Hematopoietic multipotent progenitor cell treated with erythropoietin and hydrocortisone succinate and interleukin-3 and kit ligand, for 4 days (in vitro differentiated cells): Measurements from ENCODE around the gene COL5A3.

ENCODE experiments used
- DNase-seq: peaks from one replicate; pipeline ENCODE4 v3.0.0-alpha.2; 2015

The COL5A3 gene

DNA sequence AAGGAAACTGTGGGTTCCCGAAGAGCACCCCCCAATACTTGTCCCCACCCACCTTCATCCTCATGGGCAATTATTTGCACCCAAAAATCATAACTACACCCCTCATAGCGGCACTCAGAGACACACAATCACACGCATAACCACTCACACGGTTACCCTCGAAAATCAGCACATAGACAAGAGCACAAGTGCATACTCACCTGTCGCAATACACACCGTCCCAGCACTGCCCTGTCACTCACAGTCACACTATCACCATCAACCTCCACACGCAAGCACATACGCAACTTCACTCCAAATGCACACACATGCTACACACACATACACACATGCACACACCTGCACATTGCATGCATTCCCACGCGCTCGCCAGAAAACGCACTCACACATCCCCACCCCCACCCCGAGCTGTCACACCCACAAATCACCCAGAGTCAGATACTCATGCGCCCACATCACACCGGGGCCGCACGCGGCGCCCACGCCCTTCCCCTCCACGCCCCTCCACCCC, 535 bp downstream of the COL5A3 start:
- DNase-seq: no peak

DNA sequence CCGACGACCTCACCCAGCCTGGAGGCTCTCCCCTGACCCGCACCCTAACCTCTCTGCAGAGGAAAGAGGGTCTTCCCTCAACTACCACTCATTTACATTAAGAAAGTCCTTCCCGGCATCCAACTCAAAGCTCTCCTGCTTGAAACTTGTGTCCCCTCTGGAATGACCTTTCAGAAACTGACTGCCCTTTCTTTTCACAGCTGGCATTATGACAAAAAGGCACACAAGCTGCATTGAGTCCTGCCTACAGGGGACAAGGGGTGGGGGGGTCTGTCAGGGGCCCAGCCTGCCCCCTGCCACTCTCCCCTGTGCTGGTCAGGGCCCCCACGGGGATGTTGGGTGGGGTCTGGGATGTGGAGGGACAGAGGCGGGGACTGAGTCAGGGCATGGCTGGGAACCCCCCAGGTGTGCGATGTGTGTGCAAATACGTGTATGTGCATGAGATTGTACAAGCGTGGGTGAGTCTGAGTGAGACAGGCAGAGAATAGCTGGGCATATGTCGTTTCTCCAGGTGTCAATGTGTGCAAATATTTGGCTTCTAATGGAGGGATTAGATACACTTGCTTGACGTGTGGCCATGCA, 2.0 kb downstream of the COL5A3 start:
- DNase-seq: no peak

DNA sequence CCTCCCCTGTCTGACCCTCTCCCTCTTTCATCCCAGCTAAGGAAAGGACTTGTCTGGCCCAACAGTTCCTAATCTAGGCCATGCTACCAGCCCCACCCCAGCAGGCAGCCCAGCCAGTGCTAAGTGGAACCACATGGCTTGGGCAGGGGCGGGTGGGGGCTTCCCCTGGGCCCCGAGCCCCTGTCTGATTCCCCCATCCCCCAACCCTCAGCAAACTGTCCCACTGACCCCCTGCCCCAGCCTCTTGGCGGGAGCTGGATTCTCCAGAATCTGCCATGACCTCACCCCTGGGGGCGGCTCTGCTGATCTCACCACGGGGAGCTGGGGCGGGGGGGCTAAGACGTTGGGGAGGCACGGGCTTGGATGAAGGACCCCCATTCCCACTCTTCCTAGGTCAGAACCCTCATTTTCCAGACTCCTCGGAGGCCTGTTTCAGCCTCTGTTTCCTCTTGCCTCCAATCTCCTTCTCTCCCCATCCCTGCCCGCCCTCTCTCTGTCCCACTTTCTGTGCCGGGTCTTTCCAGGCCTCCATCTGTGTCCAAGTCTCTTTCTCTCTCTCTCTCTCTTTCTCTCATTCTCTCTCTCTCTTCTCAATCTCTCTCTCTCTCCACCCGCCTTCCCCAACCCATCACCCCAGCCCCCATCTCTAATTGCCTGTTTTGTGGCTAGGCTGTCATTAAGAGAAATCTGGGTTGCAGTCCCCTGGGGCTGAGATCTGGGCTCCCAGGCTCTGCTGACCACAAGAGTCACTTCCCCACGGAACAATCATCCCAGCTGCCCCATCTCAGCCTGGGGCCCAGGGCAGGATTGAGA, 2.7 kb downstream of the COL5A3 start:
- no peak for DNase-seq

DNA sequence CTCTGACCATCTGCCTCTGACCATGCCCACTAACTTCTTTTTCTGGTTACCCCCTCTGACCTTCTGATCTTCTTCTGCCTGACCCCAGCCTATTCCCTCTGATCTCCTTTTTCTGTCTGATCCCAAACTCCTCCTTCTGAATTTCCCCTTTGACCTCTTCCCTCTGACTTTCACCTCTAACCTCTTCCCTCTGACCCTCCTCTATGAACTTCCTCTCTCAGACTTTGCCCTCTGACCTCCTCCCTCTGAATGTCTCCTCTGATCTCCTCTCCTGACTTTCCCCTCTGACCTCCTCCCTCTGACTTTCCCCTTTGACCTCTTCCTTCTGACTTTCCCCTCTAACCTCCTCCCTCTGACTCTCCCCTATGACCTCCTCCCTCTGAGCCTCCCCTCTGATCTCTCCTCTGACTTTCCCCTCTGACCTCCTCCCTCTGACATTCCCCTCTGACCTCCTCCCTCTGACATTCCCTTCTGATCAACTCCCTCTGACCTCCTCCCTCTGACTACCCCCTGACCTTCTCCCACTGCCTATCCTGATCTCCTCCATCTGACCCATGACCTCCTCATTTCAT, 3.5 kb downstream of the COL5A3 start:
- no peak for DNase-seq

GRCh38 chr19:10006335-10006708, 4.0 kb downstream of the COL5A3 start:
- no peak for DNase-seq

GRCh38 chr19:10005632-10006334, 4.5 kb downstream of the COL5A3 start:
- DNase-seq: no peak

DNA sequence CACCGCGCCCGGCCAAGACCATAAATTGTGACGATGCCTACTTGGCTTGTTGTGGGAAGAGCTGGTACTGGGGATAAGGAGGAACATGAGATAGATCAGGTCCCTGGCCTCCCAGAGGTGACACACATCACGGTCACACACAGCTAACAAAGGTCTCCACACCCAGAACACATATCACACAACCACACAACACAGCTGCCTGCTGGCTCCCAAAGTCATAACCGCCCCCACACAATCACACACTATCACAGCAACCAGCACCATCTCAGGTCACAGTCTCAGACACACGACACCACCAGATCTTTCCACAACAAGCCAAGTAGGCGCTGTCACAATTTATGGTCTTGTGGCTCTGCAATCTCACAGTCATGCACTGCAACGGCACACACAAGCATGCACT, 5.7 kb downstream of the COL5A3 start:
- DNase-seq: no peak

GRCh38 chr19:10003271-10003670, 7.0 kb downstream of the COL5A3 start:
- no peak for DNase-seq

DNA sequence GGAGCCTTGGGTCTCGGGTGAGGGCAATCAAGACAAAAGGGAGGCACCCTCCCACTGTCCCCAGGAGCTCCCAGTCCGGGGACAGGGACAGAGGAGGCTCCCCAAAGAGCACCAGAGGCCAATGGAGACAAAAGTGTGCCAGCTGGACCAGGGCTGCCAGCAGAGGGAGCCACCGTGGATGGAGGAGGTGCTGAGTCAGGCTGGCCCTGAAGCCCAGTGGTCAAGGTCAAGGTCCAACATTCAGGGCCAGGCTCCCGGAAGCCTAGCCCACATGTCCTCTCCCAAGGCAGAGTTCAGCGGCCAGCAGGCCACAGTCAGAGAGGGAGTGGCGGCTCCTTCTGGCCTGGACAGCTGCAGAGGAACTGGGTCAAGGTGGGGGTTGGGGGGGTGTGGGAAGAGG, 8.4 kb downstream of the COL5A3 start:
- no peak for DNase-seq

- DNase-seq: peak; percentile 82
Observed at GRCh38 chr19:10000171-10000826, 10.0 kb downstream of the COL5A3 start.

DNA sequence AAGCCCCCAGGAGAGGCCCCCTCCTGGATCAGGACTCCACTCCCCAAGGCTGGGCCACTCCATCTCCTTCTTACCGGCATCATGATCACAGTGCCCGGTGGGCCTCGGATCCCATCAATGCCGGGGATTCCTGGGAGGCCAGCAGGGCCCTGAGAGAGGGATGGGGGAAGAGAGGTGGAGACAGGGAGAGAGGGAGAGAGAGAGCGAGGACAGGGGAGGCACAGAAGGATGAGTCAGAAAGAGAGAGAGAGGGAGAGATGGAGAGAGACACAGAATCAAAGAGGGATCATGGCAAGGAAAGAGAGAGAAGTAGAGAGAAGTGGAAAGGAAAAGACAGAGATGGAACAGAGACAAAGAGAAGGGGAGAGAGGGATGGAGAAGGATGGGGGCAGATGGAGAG, 13.8 kb downstream of the COL5A3 start:
- DNase-seq: no peak

GRCh38 chr19:9995999-9996398, 14.3 kb downstream of the COL5A3 start:
- no peak for DNase-seq

DNA sequence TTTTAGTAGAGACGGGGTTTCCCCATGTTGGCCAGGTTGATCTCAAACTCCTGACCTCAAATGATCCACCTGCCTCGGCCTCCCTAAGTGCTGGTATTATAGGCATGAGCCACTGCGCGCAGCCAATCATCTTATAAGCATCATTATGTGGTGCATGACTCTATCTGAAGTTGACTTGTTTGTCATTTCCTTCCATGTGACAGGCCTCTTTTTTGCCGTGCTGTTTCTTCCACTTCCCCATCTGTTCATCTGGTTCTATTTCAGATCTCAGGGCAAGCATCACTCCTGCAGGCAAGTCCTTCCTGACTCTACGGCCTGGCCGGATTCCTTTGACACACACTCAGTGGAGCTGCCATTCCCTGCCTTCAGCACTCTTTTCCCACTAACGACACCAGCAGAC, 15.2 kb downstream of the COL5A3 start:
- no peak for DNase-seq

DNA sequence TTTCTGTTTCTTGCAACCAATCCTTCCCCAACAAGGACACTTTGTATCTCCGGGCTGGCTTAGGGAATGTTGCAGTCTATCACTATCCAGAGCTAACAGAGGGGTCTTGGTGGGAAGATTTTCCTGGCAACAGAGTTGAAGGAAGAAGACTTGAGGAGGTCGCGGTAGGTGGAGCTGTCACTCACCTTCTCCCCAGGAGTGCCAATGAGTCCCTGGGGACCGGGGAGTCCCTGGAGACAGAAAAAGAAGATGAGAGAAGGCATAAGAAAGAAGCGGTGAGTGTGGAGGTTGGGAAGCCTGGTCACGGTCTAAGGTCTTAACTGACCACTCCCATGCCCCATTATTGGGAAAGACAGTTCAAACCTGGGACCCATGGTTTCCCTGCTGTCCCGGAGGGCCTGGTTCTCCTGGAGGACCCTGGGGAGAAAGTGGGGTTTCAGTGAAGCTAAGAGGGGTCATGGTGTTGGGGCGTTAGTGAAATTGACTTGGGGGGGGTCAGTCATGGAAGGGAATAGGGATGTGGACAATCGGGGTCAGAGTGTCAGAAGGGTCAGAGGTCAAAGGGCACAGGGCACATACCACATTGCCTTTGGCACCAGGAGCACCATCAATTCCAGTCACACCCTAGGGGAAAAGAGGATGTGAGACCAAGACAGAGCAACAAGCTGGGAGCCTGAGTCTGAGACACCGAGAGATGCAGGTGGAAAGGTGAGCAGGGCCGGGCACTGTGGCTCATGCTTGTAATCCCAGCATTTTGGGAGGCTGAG, 18.7 kb downstream of the COL5A3 start:
- no peak for DNase-seq

- no peak for DNase-seq
Observed at GRCh38 chr19:9989504-9989903, 20.8 kb downstream of the COL5A3 start.

- no peak for DNase-seq
Observed at GRCh38 chr19:9986787-9987281, 23.5 kb downstream of the COL5A3 start.

- DNase-seq: no peak
Observed at GRCh38 chr19:9981406-9982260, 28.7 kb downstream of the COL5A3 start.

DNA sequence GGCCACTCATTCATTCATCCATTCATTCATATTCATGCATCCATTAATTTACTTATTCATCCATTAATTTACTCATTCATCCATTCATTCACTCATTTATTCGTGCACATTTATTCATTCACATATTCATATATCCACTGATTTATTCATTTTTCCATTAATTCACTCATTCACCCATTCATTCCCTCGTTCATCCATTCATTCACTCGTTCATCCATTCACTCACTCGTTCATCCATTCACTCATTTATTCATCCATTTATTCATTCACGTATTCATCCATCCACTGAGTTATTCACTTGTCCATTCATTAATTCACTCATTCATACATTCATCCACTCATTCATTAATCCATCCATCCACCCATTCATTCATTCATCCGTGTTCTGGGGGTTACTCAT, 38.2 kb downstream of the COL5A3 start:
- no peak for DNase-seq

GRCh38 chr19:9971166-9971897, 39.0 kb downstream of the COL5A3 start:
- DNase-seq: no peak

DNA sequence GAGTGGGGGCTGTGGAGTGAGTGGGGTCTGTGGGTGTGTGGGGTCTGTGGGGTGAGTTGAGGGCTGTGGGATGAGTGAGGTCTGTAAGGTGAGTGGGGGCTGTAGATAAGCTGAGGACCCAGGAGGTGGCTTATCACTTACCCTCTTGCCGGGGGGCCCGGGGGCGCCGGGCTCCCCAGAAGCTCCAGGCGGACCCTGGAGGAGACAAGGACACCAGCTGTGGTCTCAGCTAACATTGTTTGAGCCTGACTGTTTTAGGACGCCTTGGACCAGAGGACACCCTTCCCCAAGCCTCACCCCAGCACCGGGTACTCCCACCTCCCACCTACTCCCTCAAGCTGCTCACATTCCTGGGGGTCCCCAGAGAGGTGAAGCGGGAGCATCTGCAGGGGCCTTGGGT, 39.8 kb downstream of the COL5A3 start:
- no peak for DNase-seq

DNA sequence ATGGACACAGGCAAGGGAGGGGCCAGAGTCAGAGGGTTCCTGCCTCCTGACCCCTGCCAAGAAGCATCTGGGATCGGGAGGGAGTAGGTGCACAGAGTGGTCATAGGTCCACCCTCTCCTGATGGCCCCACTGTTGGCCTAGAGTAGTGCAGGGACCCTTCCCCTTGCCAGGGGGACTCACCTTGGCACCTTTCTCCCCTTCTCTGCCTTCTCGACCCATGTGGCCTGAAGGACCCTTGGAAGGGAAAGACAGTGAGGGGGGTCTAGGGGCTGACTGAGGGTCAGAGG, 40.7 kb downstream of the COL5A3 start:
- no peak for DNase-seq
